Psoas muscle (tissue), 8 donors: Measurements from ENCODE around the gene XIRP2. TPM values are rescaled to one million over a fixed set of nuclear protein-coding genes. Genes with fewer than 3 reads are reported as not detected.

Experiments used
- ATAC-seq, 4 donors: fragments of 200-7000 bp; cut with Tn5 transposase; one replicate each; pipeline ENCODE4 v1.9.1; 2020; ENCODE audit warnings: moderate library complexity in 3 of 4, mild to moderate bottlenecking in 2 of 4
- DNase-seq, 2 donors: peaks; one replicate each; pipeline ENCODE4 v3.0.0-alpha.2; 2020
- H3K27ac ChIP-seq: fragments of 200-600 bp; one replicate; pipeline ENCODE4 v1.8.0; 2022
- H3K27me3 ChIP-seq, 3 donors: fragments of 200-600 bp in 1 of 3; one replicate each; pipeline versions ENCODE4 v1.6.1 to v1.8.0; 2013 to 2022; ENCODE audit warnings: low read length in 2 of 3, mild to moderate bottlenecking in 2 of 3, moderate library complexity in 1 of 3; ENCODE audit not compliant: insufficient read depth in 3 of 3
- H3K36me3 ChIP-seq, 2 donors: fragments of 200-600 bp in 1 of 2; one replicate each; pipeline versions ENCODE4 v1.6.1 to v1.8.0; 2013 to 2022; ENCODE audit warnings: low read depth in 1 of 2, mild to moderate bottlenecking in 1 of 2, moderate library complexity in 1 of 2; ENCODE audit not compliant: insufficient read depth in 1 of 2
- H3K4me1 ChIP-seq: fragments of 200-600 bp; one replicate; pipeline ENCODE4 v1.8.0; 2022
- H3K4me3 ChIP-seq: fragments of 200-600 bp; one replicate; pipeline ENCODE4 v1.8.0; 2022; ENCODE audit warnings: mild to moderate bottlenecking
- H3K9me3 ChIP-seq: fragments of 200-600 bp; one replicate; pipeline ENCODE4 v1.8.0; 2022
- WGBS, 3 donors: extraction: QIAGEN DNeasy Blood & Tissue Kit; methylation state at CpG; one replicate each; pipeline versions ENCODE4 v1.1.6 to v1.1.7; 2013; 5-methylcytosine and 5-hydroxymethylcytosine counted together
- intact Hi-C, 2 donors: fragments of 100-400 bp; cut with DNase I; formaldehyde crosslinking; loops; one replicate each; pipeline versions ENCODE4 v1.11.0 to v1.14.2; 2022
- polyA plus RNA-seq, 3 donors: library from polyadenylated mRNA; stranded (reverse); fragments of 200-250 nt; gene quantifications; one replicate each; pipeline ENCODE4 v1.2.3, GENCODE V29; 2013
- total RNA-seq, 4 donors: library from RNA; stranded (reverse); fragmentation: NEBNext Ultra II Directional in 2 of 4; extraction: Animal tissue kit (Norgen Biotek cat#: 25700) in 2 of 4; gene quantifications; one replicate each; pipeline versions ENCODE4 v1.2.1 to v1.2.4, GENCODE V29; 2021 to 2023
- TF ChIP-seq, protein P1 (sequence below): fragments of 200-600 bp; IDR thresholded peaks from one replicate; pipeline ENCODE4 v1.8.0; 2022; ENCODE audit warnings: antibody characterized with exemption
- donor health status: healthy with polysubstance abuse.
- donor health status: DM: no; HTN: no; CAD: no; lungs with moderate emphysema.
- donor health status: Bipolar disorder and iron deficiency.
- donor health status: healthy.
- donor health status: DM: yes; HTN: yes; CAD: no.
- donor health status: DM: no; HTN: no; CAD: no.
- donor health status: DM: no; HTN: no; CAD: no.
- donor health status: DM: yes; HTN: yes; CAD: no.

XIRP2 gene
- total and polyA plus RNA-seq, 7 donors, result 355 to 8,701 (median 2,071) TPM

DNA sequence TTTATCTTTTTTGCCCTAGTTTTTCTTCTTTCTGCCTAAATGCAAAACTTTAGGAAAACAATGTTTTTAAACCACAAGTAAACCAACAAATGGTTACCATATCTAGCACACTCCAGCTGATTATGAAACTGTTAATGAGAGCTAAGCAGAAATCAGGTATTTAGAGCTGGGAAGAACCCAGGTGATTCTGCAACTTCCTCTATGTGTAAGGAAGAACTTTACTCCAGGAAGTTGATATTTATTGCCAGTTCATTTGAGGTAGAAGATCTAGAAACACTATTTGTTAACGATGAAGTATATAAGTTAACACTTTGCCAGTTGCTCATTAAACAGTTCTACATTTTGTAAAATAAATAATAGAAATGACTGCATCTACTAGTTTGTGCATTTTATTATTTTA, 409.7 kb downstream of the XIRP2 start:
- H3K4me3 ChIP-seq, result no peak overlapping the region
- H3K9me3 ChIP-seq, result no peaks in the 10 kb centered on the region
- no peak for DNase-seq
- intact Hi-C loops, result no loop called here
- H3K36me3 ChIP-seq, result no peaks in the 10 kb centered on the region
- ATAC-seq, result no peak
- 90% methylated on average over 1 of the region's 1 CpG for WGBS, 3 donors
- H3K27ac ChIP-seq, result no peak overlapping the region
- peaks cover 9 to 53% (median 11%) of the 10 kb centered on the region in 3 donors for H3K27me3 ChIP-seq
- H3K4me1 ChIP-seq, result peaks cover 9% of the 10 kb centered on the region
- TF ChIP-seq, protein P1, sequence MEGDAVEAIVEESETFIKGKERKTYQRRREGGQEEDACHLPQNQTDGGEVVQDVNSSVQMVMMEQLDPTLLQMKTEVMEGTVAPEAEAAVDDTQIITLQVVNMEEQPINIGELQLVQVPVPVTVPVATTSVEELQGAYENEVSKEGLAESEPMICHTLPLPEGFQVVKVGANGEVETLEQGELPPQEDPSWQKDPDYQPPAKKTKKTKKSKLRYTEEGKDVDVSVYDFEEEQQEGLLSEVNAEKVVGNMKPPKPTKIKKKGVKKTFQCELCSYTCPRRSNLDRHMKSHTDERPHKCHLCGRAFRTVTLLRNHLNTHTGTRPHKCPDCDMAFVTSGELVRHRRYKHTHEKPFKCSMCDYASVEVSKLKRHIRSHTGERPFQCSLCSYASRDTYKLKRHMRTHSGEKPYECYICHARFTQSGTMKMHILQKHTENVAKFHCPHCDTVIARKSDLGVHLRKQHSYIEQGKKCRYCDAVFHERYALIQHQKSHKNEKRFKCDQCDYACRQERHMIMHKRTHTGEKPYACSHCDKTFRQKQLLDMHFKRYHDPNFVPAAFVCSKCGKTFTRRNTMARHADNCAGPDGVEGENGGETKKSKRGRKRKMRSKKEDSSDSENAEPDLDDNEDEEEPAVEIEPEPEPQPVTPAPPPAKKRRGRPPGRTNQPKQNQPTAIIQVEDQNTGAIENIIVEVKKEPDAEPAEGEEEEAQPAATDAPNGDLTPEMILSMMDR, result no peak
